Measurements from ENCODE around the gene FOXQ1.

Gene FOXQ1

GRCh38 chr6:1362643-1363042, 50.7 kb downstream of the FOXQ1 start:
- no peak for TF ChIP-seq CTCF (IDR thresholded peaks at IDR 0.05; ENCODE audit: insufficient read depth, low read depth, low read length, missing control alignments)
- H3K4me3 ChIP-seq (ENCODE audit: low read depth, low read length) = no peak overlapping the region
- no peak for DNase-seq (ENCODE audit: low read depth)

DNA sequence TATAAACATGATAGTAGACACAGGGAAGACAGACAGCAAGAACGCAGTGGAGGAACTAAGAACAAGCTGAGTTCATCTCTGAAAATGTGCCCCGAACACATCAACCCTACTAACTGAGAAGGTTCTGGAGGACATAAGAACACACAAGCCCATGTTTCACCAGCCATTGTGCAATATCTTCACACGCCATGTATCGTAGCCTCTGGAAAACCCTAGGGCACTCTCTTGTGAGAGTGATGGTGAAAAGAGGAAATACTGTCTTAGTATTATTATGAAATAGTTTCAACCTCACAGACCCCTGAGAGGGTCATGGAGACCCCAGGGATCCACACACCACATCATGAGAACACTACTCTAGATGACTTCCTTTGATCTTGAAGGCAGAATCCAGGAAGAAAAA, 51.4 kb downstream of the FOXQ1 start:
- H3K4me3 ChIP-seq (ENCODE audit: low read depth, low read length) = no peak overlapping the region
- no peak for DNase-seq (ENCODE audit: low read depth)
- no peak for TF ChIP-seq CTCF (IDR thresholded peaks at IDR 0.05; ENCODE audit: insufficient read depth, low read depth, low read length, missing control alignments)

DNA sequence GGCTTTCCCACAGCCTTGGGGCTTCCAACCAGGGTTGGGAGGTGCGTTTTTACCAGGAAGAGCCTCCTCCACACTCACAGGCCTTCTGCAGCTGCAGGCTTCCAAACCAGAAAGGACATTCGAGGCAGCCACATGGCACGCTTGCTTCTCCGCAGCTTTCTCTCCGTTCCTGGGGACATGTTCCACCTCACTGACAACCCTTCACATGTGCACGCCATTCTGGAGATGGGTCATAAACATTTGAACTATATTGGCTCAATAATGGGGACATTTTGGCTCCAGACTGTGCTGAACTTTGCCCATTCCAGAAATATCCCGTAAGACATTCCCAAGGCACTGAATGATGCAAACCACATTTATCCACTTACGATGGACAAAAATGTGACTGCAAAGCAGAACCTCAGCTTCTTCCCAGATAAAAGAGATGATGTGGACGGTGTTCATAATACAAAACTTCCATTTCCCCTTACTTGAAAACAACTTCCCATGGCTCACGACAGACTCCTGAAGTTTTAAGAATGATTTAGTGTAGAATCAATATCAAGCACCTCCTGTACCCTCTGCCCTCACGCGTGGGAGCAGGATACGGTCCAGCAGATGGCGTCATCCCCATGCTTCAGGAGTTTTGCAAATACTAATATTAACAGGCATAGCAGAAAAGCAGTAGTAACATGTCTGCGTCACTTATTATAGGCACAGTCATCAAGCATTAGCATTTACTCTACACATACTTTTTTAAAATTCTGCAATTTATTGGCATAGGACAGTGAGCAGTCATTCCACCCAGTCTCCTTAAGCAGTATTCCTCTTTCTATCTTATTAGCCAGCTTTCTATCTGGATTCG, 52.1 kb downstream of the FOXQ1 start:
- no peak for TF ChIP-seq CTCF (IDR thresholded peaks at IDR 0.05; ENCODE audit: insufficient read depth, low read depth, low read length, missing control alignments)
- no peak overlapping the region for H3K4me3 ChIP-seq (ENCODE audit: low read depth, low read length)
- no peak for DNase-seq (ENCODE audit: low read depth)
